H1 (cell line): ENCODE results near the gene SLC30A5.

Experiments used
- CHD2 ChIP-seq: IDR thresholded peaks from 2 replicates; pipeline ENCODE4 v1.6.1; 2012; ENCODE audit warnings: low read length, improper control_type of control experiment
- CTCF ChIP-seq, 3 experiments: IDR thresholded peaks; 1 replicate in 2 of 3; 2 replicates in 1 of 3; pipeline versions ENCODE4 v1.5.1 to v1.6.1; 2011; ENCODE audit warnings: low read length in 3 of 3, mild to moderate bottlenecking in 3 of 3, inconsistent platforms in 2 of 3, low read depth in 1 of 3, moderate library complexity in 1 of 3; ENCODE audit not compliant: insufficient read depth in 1 of 3; ENCODE audit errors: control extremely low read depth in 1 of 3
- GTF2F1 ChIP-seq: IDR thresholded peaks from 2 replicates; pipeline ENCODE4 v1.6.1; 2012; ENCODE audit warnings: low read depth, low read length, improper control_type of control experiment, borderline replicate concordance
- POLR2A ChIP-seq, 2 experiments: IDR thresholded peaks; 1 replicate in 1 of 2; 2 replicates in 1 of 2; pipeline ENCODE4 v1.6.1; 2011; ENCODE audit warnings: low read depth in 2 of 2, low read length in 2 of 2, mild to moderate bottlenecking in 2 of 2; ENCODE audit errors: control extremely low read depth in 1 of 2
- POLR2AphosphoS5 ChIP-seq: IDR thresholded peaks from 2 replicates; pipeline ENCODE4 v1.6.1; 2011; ENCODE audit warnings: low read depth, low read length
- POU5F1 ChIP-seq: IDR thresholded peaks from 2 replicates; pipeline ENCODE4 v1.6.1; 2011; ENCODE audit warnings: low read depth, mild to moderate bottlenecking, low read length, moderate library complexity
- RBBP5 ChIP-seq: IDR thresholded peaks from 2 replicates; pipeline ENCODE4 v1.7.1; 2012; ENCODE audit warnings: low read depth, mild to moderate bottlenecking, inconsistent platforms, low read length, moderate library complexity, borderline replicate concordance
- SIN3A ChIP-seq, 2 experiments: IDR thresholded peaks in 1 of 2; conservative IDR thresholded peaks in 1 of 2; 2 replicates each; pipeline ENCODE4 v1.6.1; 2011 to 2012; ENCODE audit warnings: low read length in 2 of 2, improper control_type of control experiment in 1 of 2, low read depth in 1 of 2, mild to moderate bottlenecking in 1 of 2
- SRF ChIP-seq: IDR thresholded peaks from 2 replicates; pipeline ENCODE4 v1.6.1; 2011; ENCODE audit warnings: mild to moderate bottlenecking, low read depth, low read length, moderate library complexity
- TAF1 ChIP-seq: IDR thresholded peaks from 2 replicates; pipeline ENCODE4 v1.6.1; 2011; ENCODE audit warnings: mild to moderate bottlenecking, low read depth, low read length
- TCF12 ChIP-seq: IDR thresholded peaks from 2 replicates; pipeline ENCODE4 v1.6.1; 2011; ENCODE audit warnings: low read depth, mild to moderate bottlenecking, low read length
- USF2 ChIP-seq: IDR thresholded peaks from 2 replicates; pipeline ENCODE4 v1.6.1; 2011; ENCODE audit warnings: low read length, improper control_type of control experiment
- TF ChIP-seq, protein P1 (sequence below): IDR thresholded peaks from 2 replicates; pipeline ENCODE4 v1.6.1; 2012; ENCODE audit warnings: low read length, inconsistent platforms

DNA sequence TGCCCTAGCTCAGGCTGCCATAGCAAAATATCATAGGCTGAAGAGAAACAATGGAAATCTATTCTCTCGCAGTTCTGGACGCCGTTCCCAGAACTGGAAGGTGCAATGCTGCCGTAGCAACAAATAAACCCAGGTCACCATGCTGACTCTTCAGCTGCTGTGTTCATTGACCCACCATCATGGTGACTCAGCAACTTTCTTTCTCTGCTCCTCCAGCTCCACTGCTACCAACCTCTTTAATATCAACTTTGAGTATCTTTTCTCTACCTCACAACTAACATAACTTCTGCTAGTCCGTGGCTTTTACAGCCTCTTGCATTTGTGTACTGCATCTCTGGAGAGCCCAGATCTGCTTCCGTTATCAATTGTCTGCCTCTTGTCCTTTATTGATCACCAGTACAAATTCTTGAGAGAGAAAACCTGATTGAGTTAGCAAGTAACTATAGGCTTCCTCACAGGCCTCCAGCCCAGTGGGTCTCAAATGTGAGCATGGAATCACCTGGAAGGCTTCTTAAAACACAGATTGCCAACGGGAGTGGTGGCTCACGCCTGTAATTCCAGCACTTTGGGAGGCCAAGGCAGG lies 47.3 kb upstream of the SLC30A5 start:
- TF ChIP-seq POLR2A (IDR thresholded peaks at IDR 0.05; ENCODE audit: control extremely low read depth in 1 of 2, low read depth in 2 of 2, low read length in 2 of 2) (no peak), TAF1 (no peak), CTCF (IDR thresholded peaks at IDR 0.05; ENCODE audit: control extremely low read depth in 1 of 3, insufficient read depth in 1 of 3, low read depth in 1 of 3, low read length in 3 of 3) (no peak), POU5F1 (no peak), CHD2 (no peak), SRF (no peak), GTF2F1 (no peak), POLR2AphosphoS5 (no peak), USF2 (no peak), SIN3A (conservative IDR thresholded peaks at IDR 0.05 in 1 of 2, IDR thresholded peaks at IDR 0.05 in 1 of 2; ENCODE audit: low read depth in 1 of 2, low read length in 2 of 2) (no peak), TCF12 (no peak), RBBP5 (no peak)
- TF ChIP-seq, protein P1, sequence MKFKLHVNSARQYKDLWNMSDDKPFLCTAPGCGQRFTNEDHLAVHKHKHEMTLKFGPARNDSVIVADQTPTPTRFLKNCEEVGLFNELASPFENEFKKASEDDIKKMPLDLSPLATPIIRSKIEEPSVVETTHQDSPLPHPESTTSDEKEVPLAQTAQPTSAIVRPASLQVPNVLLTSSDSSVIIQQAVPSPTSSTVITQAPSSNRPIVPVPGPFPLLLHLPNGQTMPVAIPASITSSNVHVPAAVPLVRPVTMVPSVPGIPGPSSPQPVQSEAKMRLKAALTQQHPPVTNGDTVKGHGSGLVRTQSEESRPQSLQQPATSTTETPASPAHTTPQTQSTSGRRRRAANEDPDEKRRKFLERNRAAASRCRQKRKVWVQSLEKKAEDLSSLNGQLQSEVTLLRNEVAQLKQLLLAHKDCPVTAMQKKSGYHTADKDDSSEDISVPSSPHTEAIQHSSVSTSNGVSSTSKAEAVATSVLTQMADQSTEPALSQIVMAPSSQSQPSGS = no peak
